ENCODE data around the gene TOMM70. TPM values are rescaled to one million over a fixed set of nuclear protein-coding genes. Genes with fewer than 3 reads are reported as not detected.
A peak's percentile ranks its signal among the peaks of the same experiment; 100 is the strongest.

Gene TOMM70
- total and polyA plus RNA-seq, 2 of the 13 experiments (the other 11 are each of a cell fraction or from before 2014, with no cell fraction given): 27.0 to 77.2 TPM

DNA sequence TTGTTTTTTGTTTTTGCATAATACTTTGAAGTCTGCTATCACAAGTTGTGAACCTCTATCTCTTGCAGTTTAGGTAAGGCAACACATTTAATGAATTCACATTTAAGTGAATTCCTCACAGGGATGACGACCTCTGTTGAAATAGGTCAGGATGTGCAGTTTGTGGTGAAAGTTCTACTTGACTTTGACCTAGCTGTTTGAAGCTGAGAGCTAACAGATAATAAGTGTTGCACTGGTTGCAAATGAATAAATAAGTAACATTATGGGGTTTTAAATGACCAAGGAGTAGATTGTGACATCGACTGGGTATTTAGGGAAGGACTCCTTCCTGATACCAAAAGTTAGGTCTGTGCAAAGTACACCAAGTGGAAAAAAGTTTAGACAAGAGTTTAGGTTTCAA, 42.5 kb downstream of the TOMM70 start (continued):
- TF ChIP-seq, protein P1, sequence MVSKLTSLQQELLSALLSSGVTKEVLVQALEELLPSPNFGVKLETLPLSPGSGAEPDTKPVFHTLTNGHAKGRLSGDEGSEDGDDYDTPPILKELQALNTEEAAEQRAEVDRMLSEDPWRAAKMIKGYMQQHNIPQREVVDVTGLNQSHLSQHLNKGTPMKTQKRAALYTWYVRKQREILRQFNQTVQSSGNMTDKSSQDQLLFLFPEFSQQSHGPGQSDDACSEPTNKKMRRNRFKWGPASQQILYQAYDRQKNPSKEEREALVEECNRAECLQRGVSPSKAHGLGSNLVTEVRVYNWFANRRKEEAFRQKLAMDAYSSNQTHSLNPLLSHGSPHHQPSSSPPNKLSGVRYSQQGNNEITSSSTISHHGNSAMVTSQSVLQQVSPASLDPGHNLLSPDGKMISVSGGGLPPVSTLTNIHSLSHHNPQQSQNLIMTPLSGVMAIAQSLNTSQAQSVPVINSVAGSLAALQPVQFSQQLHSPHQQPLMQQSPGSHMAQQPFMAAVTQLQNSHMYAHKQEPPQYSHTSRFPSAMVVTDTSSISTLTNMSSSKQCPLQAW (CRISPR knock-in tag; IDR thresholded peaks at IDR 0.05): no peak
- no peak for TF ChIP-seq GLI4 (CRISPR knock-in tag; IDR thresholded peaks at IDR 0.05; ENCODE audit: borderline replicate concordance)
- TF ChIP-seq, protein P2, sequence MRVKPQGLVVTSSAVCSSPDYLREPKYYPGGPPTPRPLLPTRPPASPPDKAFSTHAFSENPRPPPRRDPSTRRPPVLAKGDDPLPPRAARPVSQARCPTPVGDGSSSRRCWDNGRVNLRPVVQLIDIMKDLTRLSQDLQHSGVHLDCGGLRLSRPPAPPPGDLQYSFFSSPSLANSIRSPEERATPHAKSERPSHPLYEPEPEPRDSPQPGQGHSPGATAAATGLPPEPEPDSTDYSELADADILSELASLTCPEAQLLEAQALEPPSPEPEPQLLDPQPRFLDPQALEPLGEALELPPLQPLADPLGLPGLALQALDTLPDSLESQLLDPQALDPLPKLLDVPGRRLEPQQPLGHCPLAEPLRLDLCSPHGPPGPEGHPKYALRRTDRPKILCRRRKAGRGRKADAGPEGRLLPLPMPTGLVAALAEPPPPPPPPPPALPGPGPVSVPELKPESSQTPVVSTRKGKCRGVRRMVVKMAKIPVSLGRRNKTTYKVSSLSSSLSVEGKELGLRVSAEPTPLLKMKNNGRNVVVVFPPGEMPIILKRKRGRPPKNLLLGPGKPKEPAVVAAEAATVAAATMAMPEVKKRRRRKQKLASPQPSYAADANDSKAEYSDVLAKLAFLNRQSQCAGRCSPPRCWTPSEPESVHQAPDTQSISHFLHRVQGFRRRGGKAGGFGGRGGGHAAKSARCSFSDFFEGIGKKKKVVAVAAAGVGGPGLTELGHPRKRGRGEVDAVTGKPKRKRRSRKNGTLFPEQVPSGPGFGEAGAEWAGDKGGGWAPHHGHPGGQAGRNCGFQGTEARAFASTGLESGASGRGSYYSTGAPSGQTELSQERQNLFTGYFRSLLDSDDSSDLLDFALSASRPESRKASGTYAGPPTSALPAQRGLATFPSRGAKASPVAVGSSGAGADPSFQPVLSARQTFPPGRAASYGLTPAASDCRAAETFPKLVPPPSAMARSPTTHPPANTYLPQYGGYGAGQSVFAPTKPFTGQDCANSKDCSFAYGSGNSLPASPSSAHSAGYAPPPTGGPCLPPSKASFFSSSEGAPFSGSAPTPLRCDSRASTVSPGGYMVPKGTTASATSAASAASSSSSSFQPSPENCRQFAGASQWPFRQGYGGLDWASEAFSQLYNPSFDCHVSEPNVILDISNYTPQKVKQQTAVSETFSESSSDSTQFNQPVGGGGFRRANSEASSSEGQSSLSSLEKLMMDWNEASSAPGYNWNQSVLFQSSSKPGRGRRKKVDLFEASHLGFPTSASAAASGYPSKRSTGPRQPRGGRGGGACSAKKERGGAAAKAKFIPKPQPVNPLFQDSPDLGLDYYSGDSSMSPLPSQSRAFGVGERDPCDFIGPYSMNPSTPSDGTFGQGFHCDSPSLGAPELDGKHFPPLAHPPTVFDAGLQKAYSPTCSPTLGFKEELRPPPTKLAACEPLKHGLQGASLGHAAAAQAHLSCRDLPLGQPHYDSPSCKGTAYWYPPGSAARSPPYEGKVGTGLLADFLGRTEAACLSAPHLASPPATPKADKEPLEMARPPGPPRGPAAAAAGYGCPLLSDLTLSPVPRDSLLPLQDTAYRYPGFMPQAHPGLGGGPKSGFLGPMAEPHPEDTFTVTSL (CRISPR knock-in tag; IDR thresholded peaks at IDR 0.05; ENCODE audit: borderline replicate concordance): peak; percentile 58; the same call in 1 of the 2 replicates
- no peak for TF ChIP-seq ZSCAN22 (CRISPR knock-in tag; IDR thresholded peaks at IDR 0.05)
- TF ChIP-seq ZNF841 (CRISPR knock-in tag; IDR thresholded peaks at IDR 0.05; ENCODE audit: borderline replicate concordance): no peak
- TF ChIP-seq ZNF343 (CRISPR knock-in tag; IDR thresholded peaks at IDR 0.05): no peak
- TF ChIP-seq MIXL1 (CRISPR knock-in tag; IDR thresholded peaks at IDR 0.05): 0 out of 2 replicates have a peak, but pooled peaks have one; percentile 40
- TF ChIP-seq NAIF1 (CRISPR knock-in tag; IDR thresholded peaks at IDR 0.05; ENCODE audit: borderline replicate concordance): no peak
- no peak for TF ChIP-seq KLF16 (CRISPR knock-in tag; IDR thresholded peaks at IDR 0.05)
- TF ChIP-seq, protein P3, sequence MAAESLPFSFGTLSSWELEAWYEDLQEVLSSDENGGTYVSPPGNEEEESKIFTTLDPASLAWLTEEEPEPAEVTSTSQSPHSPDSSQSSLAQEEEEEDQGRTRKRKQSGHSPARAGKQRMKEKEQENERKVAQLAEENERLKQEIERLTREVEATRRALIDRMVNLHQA (CRISPR knock-in tag; IDR thresholded peaks at IDR 0.05): no peak
- TF ChIP-seq, protein P4, sequence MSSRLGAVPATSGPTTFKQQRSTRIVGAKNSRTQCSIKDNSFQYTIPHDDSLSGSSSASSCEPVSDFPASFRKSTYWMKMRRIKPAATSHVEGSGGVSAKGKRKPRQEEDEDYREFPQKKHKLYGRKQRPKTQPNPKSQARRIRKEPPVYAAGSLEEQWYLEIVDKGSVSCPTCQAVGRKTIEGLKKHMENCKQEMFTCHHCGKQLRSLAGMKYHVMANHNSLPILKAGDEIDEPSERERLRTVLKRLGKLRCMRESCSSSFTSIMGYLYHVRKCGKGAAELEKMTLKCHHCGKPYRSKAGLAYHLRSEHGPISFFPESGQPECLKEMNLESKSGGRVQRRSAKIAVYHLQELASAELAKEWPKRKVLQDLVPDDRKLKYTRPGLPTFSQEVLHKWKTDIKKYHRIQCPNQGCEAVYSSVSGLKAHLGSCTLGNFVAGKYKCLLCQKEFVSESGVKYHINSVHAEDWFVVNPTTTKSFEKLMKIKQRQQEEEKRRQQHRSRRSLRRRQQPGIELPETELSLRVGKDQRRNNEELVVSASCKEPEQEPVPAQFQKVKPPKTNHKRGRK (CRISPR knock-in tag; IDR thresholded peaks at IDR 0.05): no peak
- TF ChIP-seq ZSCAN20 (CRISPR knock-in tag; IDR thresholded peaks at IDR 0.05; ENCODE audit: borderline replicate concordance): no peak
- TF ChIP-seq PAF1 (CRISPR knock-in tag; IDR thresholded peaks at IDR 0.05): no peak
- TF ChIP-seq, protein P5, sequence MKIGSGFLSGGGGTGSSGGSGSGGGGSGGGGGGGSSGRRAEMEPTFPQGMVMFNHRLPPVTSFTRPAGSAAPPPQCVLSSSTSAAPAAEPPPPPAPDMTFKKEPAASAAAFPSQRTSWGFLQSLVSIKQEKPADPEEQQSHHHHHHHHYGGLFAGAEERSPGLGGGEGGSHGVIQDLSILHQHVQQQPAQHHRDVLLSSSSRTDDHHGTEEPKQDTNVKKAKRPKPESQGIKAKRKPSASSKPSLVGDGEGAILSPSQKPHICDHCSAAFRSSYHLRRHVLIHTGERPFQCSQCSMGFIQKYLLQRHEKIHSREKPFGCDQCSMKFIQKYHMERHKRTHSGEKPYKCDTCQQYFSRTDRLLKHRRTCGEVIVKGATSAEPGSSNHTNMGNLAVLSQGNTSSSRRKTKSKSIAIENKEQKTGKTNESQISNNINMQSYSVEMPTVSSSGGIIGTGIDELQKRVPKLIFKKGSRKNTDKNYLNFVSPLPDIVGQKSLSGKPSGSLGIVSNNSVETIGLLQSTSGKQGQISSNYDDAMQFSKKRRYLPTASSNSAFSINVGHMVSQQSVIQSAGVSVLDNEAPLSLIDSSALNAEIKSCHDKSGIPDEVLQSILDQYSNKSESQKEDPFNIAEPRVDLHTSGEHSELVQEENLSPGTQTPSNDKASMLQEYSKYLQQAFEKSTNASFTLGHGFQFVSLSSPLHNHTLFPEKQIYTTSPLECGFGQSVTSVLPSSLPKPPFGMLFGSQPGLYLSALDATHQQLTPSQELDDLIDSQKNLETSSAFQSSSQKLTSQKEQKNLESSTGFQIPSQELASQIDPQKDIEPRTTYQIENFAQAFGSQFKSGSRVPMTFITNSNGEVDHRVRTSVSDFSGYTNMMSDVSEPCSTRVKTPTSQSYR (CRISPR knock-in tag; IDR thresholded peaks at IDR 0.05; ENCODE audit: borderline replicate concordance): no peak
- no peak for TF ChIP-seq NFYC (CRISPR knock-in tag; IDR thresholded peaks at IDR 0.05)
- TF ChIP-seq NR2F2 (IDR thresholded peaks at IDR 0.05; ENCODE audit: borderline replicate concordance, low read depth): peak; percentile 86
- no peak for TF ChIP-seq SIX1 (CRISPR knock-in tag; IDR thresholded peaks at IDR 0.05; ENCODE audit: borderline replicate concordance)
